Measurements from ENCODE around the gene MIA2. TPM values are rescaled to one million over a fixed set of nuclear protein-coding genes. Genes with fewer than 3 reads are reported as not detected.

MIA2 gene
- total and polyA plus RNA-seq, 2 experiments from 2014 or later, result 9.5 to 10.9 TPM

DNA sequence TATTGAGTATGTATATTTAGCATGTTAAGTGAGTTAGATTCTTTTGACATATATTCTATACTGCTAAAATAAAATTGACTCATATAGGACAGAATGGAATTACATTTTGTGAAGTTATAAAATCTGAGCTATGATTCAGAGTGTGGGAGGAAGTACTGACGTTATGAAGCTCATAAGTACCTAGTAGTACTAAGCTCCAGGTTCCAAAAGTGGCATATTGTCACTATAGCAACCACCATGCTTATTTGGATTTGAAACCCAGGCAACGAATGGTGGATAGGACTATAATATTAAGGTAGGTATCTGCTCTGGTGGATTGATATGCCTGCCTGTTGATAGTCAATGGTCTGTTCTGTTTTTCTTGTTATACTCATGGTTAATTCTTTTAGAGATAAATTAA lies 200.7 kb downstream of the MIA2 start (continued):
- TF ChIP-seq ZNF331 (CRISPR knock-in tag; IDR thresholded peaks at IDR 0.05; ENCODE audit: low read depth) (no peak), EZH2phosphoT487 (IDR thresholded peaks at IDR 0.05; ENCODE audit: unreplicated experiment) (no peak), REST (IDR thresholded peaks at IDR 0.05; ENCODE audit: unreplicated experiment) (no peak), CREB1 (CRISPR knock-in tag; IDR thresholded peaks at IDR 0.05; ENCODE audit: low read depth) (no peak)
- TF ChIP-seq, protein P1, sequence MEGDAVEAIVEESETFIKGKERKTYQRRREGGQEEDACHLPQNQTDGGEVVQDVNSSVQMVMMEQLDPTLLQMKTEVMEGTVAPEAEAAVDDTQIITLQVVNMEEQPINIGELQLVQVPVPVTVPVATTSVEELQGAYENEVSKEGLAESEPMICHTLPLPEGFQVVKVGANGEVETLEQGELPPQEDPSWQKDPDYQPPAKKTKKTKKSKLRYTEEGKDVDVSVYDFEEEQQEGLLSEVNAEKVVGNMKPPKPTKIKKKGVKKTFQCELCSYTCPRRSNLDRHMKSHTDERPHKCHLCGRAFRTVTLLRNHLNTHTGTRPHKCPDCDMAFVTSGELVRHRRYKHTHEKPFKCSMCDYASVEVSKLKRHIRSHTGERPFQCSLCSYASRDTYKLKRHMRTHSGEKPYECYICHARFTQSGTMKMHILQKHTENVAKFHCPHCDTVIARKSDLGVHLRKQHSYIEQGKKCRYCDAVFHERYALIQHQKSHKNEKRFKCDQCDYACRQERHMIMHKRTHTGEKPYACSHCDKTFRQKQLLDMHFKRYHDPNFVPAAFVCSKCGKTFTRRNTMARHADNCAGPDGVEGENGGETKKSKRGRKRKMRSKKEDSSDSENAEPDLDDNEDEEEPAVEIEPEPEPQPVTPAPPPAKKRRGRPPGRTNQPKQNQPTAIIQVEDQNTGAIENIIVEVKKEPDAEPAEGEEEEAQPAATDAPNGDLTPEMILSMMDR (conservative IDR thresholded peaks at IDR 0.05; ENCODE audit: low read depth in 2 of 2), result no peak
- TF ChIP-seq, protein P2, sequence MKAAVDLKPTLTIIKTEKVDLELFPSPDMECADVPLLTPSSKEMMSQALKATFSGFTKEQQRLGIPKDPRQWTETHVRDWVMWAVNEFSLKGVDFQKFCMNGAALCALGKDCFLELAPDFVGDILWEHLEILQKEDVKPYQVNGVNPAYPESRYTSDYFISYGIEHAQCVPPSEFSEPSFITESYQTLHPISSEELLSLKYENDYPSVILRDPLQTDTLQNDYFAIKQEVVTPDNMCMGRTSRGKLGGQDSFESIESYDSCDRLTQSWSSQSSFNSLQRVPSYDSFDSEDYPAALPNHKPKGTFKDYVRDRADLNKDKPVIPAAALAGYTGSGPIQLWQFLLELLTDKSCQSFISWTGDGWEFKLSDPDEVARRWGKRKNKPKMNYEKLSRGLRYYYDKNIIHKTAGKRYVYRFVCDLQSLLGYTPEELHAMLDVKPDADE (IDR thresholded peaks at IDR 0.05), result no peak

GRCh38 chr14:39435241-39435640 lies 201.5 kb downstream of the MIA2 start:
- DNase-seq (ENCODE audit: low spot score) (no peak), ATAC-seq (no peak)
- Histone ChIP-seq H3K27me3 (ENCODE audit: insufficient read depth) (no peaks in the 10 kb centered on the region), H3K9me2 (ENCODE audit: insufficient read depth) (no peaks in the 10 kb centered on the region), H3K4me1 (ENCODE audit: insufficient read depth) (peaks cover 12% of the 10 kb centered on the region; the same call in 1 of the 2 replicates), H3K79me2 (replicated peaks; ENCODE audit: insufficient read depth) (peaks cover 15% of the 10 kb centered on the region), H3K4me3 (no peak overlapping the region), H3F3A (replicated peaks; ENCODE audit: low read depth) (no peaks in the 10 kb centered on the region), H3K4me2 (no peak overlapping the region), H2AFZ (no peak overlapping the region), H3K27ac (ENCODE audit: low read depth) (no peak overlapping the region), H3K36me3 (ENCODE audit: insufficient read depth) (no peaks in the 10 kb centered on the region), H4K20me1 (replicated peaks; ENCODE audit: insufficient read depth) (no peaks in the 10 kb centered on the region; the same call in 1 of the 2 replicates)
- Mint-ChIP-seq H3K27me3 (ENCODE audit: insufficient read depth, low read depth, poor library complexity) (peaks cover 4% of the 10 kb centered on the region), H3K9me3 (no peaks in the 10 kb centered on the region), H3K27ac (no peak overlapping the region), H3K36me3 (ENCODE audit: low read depth) (no peaks in the 10 kb centered on the region; the same call in 2 of the 3 replicates), H3K4me1 (peaks cover 15% of the 10 kb centered on the region), H3K4me3 (no peak overlapping the region)
- no peak for TF ChIP-seq EZH2 (IDR thresholded peaks at IDR 0.05; ENCODE audit: low read depth, unreplicated experiment)
- TF ChIP-seq, protein P2 (IDR thresholded peaks at IDR 0.05), result no peak
- no peak for TF ChIP-seq ZNF331 (CRISPR knock-in tag; IDR thresholded peaks at IDR 0.05; ENCODE audit: low read depth)
- TF ChIP-seq ZNF114 (CRISPR knock-in tag; IDR thresholded peaks at IDR 0.05), result no peak
- no peak for TF ChIP-seq STAT1 (IDR thresholded peaks at IDR 0.05; ENCODE audit: unreplicated experiment)
- TF ChIP-seq, protein P1 (conservative IDR thresholded peaks at IDR 0.05; ENCODE audit: low read depth in 2 of 2), result no peak
- TF ChIP-seq CREB1 (CRISPR knock-in tag; IDR thresholded peaks at IDR 0.05; ENCODE audit: low read depth), result no peak
- no peak for TF ChIP-seq REST (IDR thresholded peaks at IDR 0.05; ENCODE audit: unreplicated experiment)
- TF ChIP-seq JUNB (IDR thresholded peaks at IDR 0.05; ENCODE audit: unreplicated experiment), result no peak
